Vagina (tissue), 2 donors: ENCODE data around the gene CCDC71L. TPM values are rescaled to one million over a fixed set of nuclear protein-coding genes. Genes with fewer than 3 reads are reported as not detected.

ENCODE experiments used
- DNase-seq, 2 donors: peaks; one replicate each; pipeline ENCODE4 v3.0.0-alpha.2; 2017; ENCODE audit errors: extremely low spot score in 2 of 2
- H3K27ac ChIP-seq: fragments of 200-600 bp; sonication (generic); one replicate; pipeline ENCODE4 v1.5.1; 2019
- H3K27me3 ChIP-seq: fragments of 200-600 bp; sonication (generic); one replicate; pipeline ENCODE4 v1.5.1; 2019
- H3K36me3 ChIP-seq, 2 donors: fragments of 200-600 bp; sonication (generic); one replicate each; pipeline ENCODE4 v1.5.1; 2017 to 2019
- H3K4me1 ChIP-seq: fragments of 200-600 bp; sonication (generic); one replicate; pipeline ENCODE4 v1.5.1; 2019
- H3K4me3 ChIP-seq, 2 donors: fragments of 200-600 bp; sonication (generic); 1 replicate in 1 of 2; 2 replicates in 1 of 2; pipeline ENCODE4 v1.5.1; 2016 to 2019
- H3K9me3 ChIP-seq: fragments of 200-600 bp; sonication (generic); one replicate; pipeline ENCODE4 v1.5.1; 2019
- POLR2A ChIP-seq, 2 donors: fragments of 450-650 bp; IDR thresholded peaks; one replicate each; pipeline ENCODE4 v1.6.1; 2017; ENCODE audit warnings: antibody characterized with exemption in 2 of 2, mild to moderate bottlenecking in 2 of 2, moderate library complexity in 2 of 2
- POLR2AphosphoS5 ChIP-seq, 2 donors: sonication (generic); formaldehyde crosslinking; IDR thresholded peaks; one replicate each; pipeline ENCODE4 v1.9.0; 2017; ENCODE audit warnings: antibody characterized with exemption in 2 of 2, mild to moderate bottlenecking in 2 of 2, low read depth in 1 of 2; ENCODE audit not compliant: insufficient read depth in 1 of 2
- intact Hi-C: fragments of 100-400 bp; cut with DNase I; formaldehyde crosslinking; loops from one replicate; pipeline ENCODE4 v1.15.1; 2023
- total RNA-seq: library from RNA; depleted of rRNA; stranded (reverse); fragments of >200 nt; gene quantifications from one replicate; pipeline ENCODE4 v1.2.3, GENCODE V29; 2016
- TF ChIP-seq, protein P1 (sequence below), 3 experiments: fragments of 450-650 bp in 2 of 3; fragments of 200-600 bp in 1 of 3; sonication (generic) in 1 of 3; IDR thresholded peaks; one replicate each; pipeline ENCODE4 v1.5.1; 2017 to 2019; ENCODE audit warnings: antibody characterized with exemption in 3 of 3, mild to moderate bottlenecking in 2 of 3, moderate library complexity in 2 of 3

CCDC71L gene
- total RNA-seq, 1 donor from 2014 or later: 52.5 TPM

DNA sequence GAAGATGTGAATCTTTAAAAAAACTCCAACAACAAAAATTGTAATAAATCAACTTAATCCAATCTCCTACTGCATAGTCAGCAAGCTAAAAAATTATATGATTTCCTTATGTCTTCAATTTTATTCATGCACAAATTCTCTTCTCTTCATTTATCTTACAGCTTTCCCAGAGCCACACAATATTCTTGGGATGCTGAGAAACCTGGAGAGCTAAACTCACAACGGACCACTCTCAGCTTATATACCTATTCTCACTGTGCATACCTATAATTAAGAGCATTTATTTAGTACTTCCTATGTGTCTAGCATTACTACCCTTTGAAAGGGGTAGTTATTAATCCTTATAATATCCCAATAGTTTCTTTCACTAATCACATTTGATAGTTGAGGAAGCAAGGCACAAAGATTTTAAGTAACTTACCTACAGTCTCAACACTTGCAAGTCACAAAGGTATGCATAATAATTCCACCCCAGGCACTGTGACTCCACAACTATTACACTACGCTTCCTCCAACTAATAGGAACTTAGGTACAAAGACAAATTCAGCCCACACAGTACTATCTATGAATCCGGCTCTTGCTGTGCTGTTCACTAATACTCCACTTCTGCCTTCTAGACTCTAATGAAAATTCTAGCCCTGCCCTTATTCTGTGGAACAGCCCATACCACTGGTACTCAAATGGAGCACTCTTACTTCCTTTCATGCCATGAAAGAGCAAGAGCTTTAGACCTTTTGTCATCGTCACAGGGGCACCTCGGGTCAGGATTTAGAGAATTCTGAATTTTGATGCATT lies 5.1 kb downstream of the CCDC71L start:
- no peaks in the 10 kb centered on the region for H3K9me3 ChIP-seq
- peaks cover 25% of the 10 kb centered on the region for H3K4me1 ChIP-seq
- no peak overlapping the region for H3K27ac ChIP-seq
- H3K36me3 ChIP-seq: no peaks in the 10 kb centered on the region
- DNase-seq: no peak
- intact Hi-C loops: no loop called here
- TF ChIP-seq POLR2A (IDR thresholded peaks at IDR 0.05): no peak
- TF ChIP-seq, protein P1, sequence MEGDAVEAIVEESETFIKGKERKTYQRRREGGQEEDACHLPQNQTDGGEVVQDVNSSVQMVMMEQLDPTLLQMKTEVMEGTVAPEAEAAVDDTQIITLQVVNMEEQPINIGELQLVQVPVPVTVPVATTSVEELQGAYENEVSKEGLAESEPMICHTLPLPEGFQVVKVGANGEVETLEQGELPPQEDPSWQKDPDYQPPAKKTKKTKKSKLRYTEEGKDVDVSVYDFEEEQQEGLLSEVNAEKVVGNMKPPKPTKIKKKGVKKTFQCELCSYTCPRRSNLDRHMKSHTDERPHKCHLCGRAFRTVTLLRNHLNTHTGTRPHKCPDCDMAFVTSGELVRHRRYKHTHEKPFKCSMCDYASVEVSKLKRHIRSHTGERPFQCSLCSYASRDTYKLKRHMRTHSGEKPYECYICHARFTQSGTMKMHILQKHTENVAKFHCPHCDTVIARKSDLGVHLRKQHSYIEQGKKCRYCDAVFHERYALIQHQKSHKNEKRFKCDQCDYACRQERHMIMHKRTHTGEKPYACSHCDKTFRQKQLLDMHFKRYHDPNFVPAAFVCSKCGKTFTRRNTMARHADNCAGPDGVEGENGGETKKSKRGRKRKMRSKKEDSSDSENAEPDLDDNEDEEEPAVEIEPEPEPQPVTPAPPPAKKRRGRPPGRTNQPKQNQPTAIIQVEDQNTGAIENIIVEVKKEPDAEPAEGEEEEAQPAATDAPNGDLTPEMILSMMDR (IDR thresholded peaks at IDR 0.05): no peak
- TF ChIP-seq POLR2AphosphoS5 (IDR thresholded peaks at IDR 0.05; ENCODE audit: insufficient read depth in 1 of 2, low read depth in 1 of 2): no peak
- no peaks in the 10 kb centered on the region for H3K27me3 ChIP-seq
- H3K4me3 ChIP-seq: no peak overlapping the region

DNA sequence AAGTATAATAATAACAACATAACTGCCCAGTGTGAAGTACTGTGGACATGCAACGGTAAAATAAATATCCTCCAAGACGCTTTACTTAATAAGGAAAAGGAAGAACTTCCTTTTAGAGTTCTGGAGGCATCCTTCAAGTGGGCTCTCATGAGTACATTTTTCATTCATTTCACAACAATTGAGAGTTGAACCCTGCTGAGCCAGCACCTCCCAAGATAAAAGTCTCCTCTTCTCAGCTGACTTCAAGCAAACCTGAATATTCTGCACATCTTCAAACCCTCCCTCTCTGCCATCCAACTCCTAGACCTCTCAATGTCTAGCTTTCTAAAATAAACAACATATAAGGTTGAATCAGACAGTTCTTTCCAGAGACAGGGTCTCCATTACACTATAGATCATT lies 7.5 kb downstream of the CCDC71L start:
- intact Hi-C loops: no loop called here
- TF ChIP-seq, protein P1 (IDR thresholded peaks at IDR 0.05): no peak
- TF ChIP-seq POLR2AphosphoS5 (IDR thresholded peaks at IDR 0.05; ENCODE audit: insufficient read depth in 1 of 2, low read depth in 1 of 2) (no peak), POLR2A (IDR thresholded peaks at IDR 0.05) (no peak)
- H3K9me3 ChIP-seq: no peaks in the 10 kb centered on the region

DNA sequence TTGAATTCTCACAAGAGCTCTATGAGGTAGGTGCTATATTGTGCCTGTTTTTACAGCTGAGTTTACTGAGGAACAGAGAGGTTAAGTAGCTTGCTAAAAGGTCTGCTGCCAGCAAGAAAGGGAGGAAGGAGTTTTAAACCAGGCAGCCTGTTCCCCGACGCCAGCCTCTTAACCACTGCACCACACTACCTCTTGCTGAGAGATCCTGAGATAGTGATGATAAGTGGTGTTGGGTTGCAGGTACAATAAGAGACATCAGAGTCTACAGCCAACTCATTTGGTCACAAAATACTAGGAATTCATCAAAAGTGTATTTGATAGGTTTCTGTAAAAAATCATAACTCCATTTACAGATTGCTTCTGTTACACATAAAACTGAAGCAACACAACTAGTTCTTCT lies 8.0 kb downstream of the CCDC71L start:
- intact Hi-C loops: no loop called here
- Histone ChIP-seq H3K27me3 (no peaks in the 10 kb centered on the region), H3K27ac (no peak overlapping the region), H3K4me1 (peaks cover 8% of the 10 kb centered on the region), H3K36me3 (no peaks in the 10 kb centered on the region), H3K9me3 (no peaks in the 10 kb centered on the region), H3K4me3 (no peak overlapping the region)
- TF ChIP-seq, protein P1 (IDR thresholded peaks at IDR 0.05): no peak
- TF ChIP-seq POLR2A (IDR thresholded peaks at IDR 0.05): no peak
- no peak for TF ChIP-seq POLR2AphosphoS5 (IDR thresholded peaks at IDR 0.05; ENCODE audit: insufficient read depth in 1 of 2, low read depth in 1 of 2)
- DNase-seq: no peak

More for the DNA sequence above, 7.5 kb downstream of the CCDC71L start:
- no peak for DNase-seq
- Histone ChIP-seq H3K27ac (no peak overlapping the region), H3K4me1 (peaks cover 13% of the 10 kb centered on the region), H3K27me3 (no peaks in the 10 kb centered on the region), H3K4me3 (no peak overlapping the region), H3K36me3 (no peaks in the 10 kb centered on the region)

DNA sequence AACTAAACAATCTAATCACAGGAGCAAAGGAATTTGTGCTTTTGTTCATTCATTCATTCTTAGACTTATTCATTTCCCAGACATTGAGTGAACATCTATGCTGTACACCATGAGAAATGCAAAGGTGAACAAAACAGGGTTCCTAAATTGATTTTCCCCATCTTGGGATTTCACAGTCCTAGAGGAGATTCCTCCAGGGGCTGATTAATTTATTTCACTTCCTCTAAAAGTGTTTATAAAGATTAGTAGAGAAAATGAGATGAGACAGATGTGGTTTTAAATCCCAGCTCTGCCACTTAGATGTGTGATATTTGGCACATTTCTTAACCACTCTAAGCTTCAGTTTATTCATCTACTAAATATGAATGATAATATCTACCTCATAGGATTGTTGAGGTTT lies 8.9 kb downstream of the CCDC71L start:
- no peak overlapping the region for H3K27ac ChIP-seq
- TF ChIP-seq POLR2AphosphoS5 (IDR thresholded peaks at IDR 0.05; ENCODE audit: insufficient read depth in 1 of 2, low read depth in 1 of 2) (no peak), POLR2A (IDR thresholded peaks at IDR 0.05) (no peak)
- TF ChIP-seq, protein P1 (IDR thresholded peaks at IDR 0.05): no peak
- intact Hi-C loops: no loop called here
- H3K4me3 ChIP-seq: no peak overlapping the region
- H3K4me1 ChIP-seq: peaks cover 1% of the 10 kb centered on the region
- no peaks in the 10 kb centered on the region for H3K27me3 ChIP-seq
- no peaks in the 10 kb centered on the region for H3K36me3 ChIP-seq
- DNase-seq: no peak
- no peaks in the 10 kb centered on the region for H3K9me3 ChIP-seq

DNA sequence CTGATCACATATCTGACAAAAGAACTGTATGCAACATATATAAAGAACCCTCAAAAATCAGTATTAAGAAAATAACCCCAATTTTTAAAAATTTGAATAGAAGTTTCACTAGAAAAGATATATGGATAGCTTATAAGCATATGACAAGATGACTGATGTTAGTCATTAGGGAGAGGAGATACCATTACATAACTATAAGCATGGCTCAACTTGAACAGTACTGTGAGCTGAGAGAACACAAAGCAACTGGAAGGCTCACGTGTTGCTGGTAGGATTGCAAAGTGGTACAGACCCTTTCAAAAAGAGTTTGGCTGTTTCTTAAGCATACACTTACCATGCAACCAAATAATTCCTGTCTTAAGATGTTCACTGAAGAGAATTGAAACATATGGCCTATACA lies 14.7 kb downstream of the CCDC71L start:
- Histone ChIP-seq H3K27ac (no peak overlapping the region), H3K27me3 (no peaks in the 10 kb centered on the region), H3K36me3 (no peaks in the 10 kb centered on the region), H3K4me1 (no peaks in the 10 kb centered on the region), H3K4me3 (no peak overlapping the region), H3K9me3 (no peaks in the 10 kb centered on the region)
- TF ChIP-seq, protein P1 (IDR thresholded peaks at IDR 0.05): no peak
- TF ChIP-seq POLR2AphosphoS5 (IDR thresholded peaks at IDR 0.05; ENCODE audit: insufficient read depth in 1 of 2, low read depth in 1 of 2) (no peak), POLR2A (IDR thresholded peaks at IDR 0.05) (no peak)
- DNase-seq: no peak
- intact Hi-C loops: no loop called here
